Coronary artery (tissue), 2 donors: ENCODE data around the gene NBAS.
"Not testable (repeated sequence)": the region's sequence is repeated elsewhere in the genome, so short reads cannot be mapped to it uniquely, and the experiment has no call there.

Experiments
- DNase-seq: peaks from one replicate; pipeline ENCODE4 v3.0.0-alpha.2; 2017; ENCODE audit warnings: low spot score
- H3K27ac ChIP-seq, 2 donors: fragments of 200-600 bp; sonication (generic); one replicate each; pipeline ENCODE4 v1.5.1; 2016 to 2019
- H3K4me3 ChIP-seq: fragments of 200-600 bp; sonication (generic); 2 replicates; pipeline ENCODE4 v1.5.1; 2016; ENCODE audit warnings: mild to moderate bottlenecking, moderate library complexity
- CTCF ChIP-seq: fragments of 200-600 bp; sonication (generic); IDR thresholded peaks from one replicate; pipeline ENCODE4 v1.5.1; 2019; ENCODE audit warnings: antibody characterized with exemption

NBAS gene

DNA sequence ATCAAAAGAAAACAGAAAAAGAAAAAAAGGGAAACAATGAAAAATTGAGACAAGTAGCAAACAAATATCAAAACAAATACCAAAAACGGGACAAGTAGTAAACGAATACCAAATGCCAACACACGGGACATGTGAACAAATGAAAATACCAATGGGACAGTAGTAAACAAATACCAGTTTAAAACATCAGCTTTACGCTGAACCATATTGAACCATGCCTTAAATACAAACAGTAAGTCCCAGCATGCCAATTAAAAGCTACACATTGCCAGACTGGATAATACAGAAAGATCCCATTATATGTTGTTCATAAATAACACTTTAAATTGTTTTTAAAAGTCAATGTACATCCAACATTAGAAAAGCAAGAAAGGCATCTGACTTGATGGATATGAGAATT, 114.2 kb downstream of the NBAS start:
- DNase-seq = no peak
- no peak overlapping the region for H3K27ac ChIP-seq
- no peak for TF ChIP-seq CTCF
- H3K4me3 ChIP-seq = no peak overlapping the region

DNA sequence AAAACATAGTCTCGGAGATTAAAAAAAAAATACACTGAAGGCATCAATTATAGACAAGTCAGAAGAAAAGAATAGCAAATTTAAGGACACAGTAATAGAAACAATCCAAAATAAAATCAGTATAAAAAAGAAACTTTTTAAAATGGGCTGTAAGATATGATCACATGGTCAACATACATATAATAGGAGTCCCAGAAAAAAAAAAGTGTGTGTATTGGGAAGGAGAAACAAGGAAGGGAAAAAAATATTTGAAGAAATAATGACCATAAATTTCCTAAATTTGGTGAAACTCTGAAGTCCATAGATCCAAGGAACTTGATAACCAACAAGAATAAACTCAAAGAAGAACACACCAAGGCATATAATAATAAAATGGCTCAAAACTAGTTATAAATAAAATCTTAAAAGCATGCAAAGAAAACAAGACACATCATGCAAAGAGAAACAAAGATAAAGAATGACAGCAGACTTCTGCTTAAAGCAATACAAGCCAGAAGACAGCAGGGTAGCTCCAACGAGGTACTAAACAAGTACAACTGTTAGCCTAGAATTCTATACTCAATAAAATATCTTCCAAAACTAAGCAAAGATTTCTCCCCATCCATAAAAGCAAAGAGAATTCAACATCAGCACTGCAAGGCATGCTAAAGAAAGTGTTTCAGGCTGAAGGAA, 115.1 kb downstream of the NBAS start:
- Histone ChIP-seq H3K4me3 (no peak overlapping the region), H3K27ac (no peak overlapping the region)
- no peak for DNase-seq
- no peak for TF ChIP-seq CTCF

DNA sequence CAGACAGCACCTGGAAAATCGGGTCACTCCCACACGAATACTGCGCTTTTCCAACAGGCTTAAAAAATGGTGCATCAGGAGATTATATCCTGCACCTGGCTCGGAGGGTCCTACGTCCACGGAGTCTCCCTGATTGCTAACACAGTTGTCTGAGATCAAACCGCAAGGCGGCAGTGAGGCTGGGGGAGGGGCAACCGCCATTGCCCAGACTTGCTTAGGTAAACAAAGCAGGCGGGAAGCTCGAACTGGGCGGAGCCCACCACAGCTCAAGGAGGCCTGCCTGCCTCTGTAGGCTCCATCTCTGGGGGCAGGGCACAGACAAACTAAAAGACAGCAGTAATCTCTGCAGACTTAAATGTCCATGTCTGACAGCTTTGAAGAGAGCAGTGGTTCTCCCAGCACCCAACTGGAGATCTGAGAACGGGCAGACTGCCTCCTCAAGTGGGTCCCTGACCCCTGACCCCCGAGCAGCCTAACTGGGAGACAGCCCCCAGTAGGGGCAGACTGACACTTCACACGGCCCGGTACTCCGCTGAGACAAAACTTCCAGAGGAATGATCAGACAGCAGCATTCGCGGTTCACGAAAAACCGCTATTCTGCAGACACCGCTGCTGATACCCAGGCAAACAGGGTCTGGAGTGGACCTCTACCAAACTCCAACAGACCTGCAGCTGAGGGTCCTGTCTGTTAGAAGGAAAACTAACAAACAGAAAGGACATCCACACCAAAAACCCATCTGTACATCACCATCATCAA, 121.2 kb downstream of the NBAS start:
- not testable (repeated sequence) for H3K4me3 ChIP-seq, H3K27ac ChIP-seq, DNase-seq

DNA sequence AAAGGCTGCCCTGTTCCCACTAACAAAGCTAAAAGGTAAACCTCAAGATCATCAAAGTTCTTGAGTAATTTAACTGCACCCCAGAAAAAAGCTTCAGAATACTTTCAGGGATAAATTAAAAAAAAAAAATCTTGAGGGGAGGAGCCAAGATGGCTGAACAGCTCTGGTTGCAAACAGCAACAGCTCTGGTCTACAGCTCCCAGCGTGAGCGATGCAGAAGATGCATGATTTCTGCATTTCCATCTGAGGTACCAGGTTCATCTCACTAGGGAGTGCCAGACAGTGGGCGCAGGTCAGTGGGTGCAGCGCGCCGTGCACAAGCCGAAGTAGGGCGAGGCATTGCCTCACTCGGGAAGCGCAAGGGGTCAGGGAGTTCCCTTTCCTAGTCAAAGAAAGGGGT, 121.8 kb downstream of the NBAS start:
- H3K27ac ChIP-seq, H3K4me3 ChIP-seq, DNase-seq: not testable (repeated sequence)

DNA sequence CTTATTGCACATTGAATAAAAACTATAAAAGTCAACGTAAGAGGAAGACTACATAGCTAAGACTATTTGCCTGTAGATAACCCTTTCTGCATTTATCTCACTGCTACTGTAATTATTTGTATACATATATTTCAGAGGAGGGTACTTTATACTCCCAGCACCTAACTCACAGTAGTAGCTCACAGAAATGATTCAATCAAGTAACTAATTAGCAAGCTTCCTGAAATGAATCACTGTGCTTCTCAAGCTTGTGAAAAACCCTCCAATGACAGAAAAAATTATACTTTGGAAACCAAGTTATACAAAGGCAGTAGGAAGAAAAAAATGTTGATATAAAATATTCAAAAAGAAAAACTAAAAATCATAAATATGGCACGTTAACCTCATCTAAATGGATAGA, 124.9 kb downstream of the NBAS start:
- no peak overlapping the region for H3K4me3 ChIP-seq
- DNase-seq = no peak
- no peak for TF ChIP-seq CTCF
- no peak overlapping the region for H3K27ac ChIP-seq

DNA sequence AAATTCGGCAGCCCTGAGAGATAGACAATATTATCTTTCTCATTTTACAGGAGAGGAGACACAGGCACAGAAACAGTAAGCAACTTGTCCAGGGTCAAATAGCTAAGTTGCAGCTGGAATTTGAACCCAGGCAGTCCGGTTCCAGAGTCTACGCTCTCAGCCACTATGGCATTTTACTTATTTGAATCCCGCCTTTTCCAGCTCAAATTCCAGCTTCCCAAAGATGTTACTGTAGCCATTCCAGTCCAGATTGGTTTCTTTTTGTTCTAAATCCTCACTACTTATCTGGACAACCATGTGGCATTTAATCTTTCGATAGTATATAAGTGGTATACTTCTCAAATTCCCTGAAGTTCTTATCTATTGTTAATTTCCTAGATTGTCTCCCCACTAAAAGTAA, 125.7 kb downstream of the NBAS start:
- no peak overlapping the region for H3K27ac ChIP-seq
- H3K4me3 ChIP-seq = no peak overlapping the region
- TF ChIP-seq CTCF = no peak
- DNase-seq = no peak

- Histone ChIP-seq H3K4me3 (no peak overlapping the region), H3K27ac (no peak overlapping the region)
- DNase-seq = no peak
- TF ChIP-seq CTCF = no peak
Observed at GRCh38 chr2:15432642-15433256, 128.4 kb downstream of the NBAS start.

- no peak overlapping the region for H3K27ac ChIP-seq
- no peak overlapping the region for H3K4me3 ChIP-seq
- TF ChIP-seq CTCF = no peak
- no peak for DNase-seq
Observed at GRCh38 chr2:15429032-15429431, 132.1 kb downstream of the NBAS start.
